ENCODE results near the gene MMP7.

MMP7 gene

DNA sequence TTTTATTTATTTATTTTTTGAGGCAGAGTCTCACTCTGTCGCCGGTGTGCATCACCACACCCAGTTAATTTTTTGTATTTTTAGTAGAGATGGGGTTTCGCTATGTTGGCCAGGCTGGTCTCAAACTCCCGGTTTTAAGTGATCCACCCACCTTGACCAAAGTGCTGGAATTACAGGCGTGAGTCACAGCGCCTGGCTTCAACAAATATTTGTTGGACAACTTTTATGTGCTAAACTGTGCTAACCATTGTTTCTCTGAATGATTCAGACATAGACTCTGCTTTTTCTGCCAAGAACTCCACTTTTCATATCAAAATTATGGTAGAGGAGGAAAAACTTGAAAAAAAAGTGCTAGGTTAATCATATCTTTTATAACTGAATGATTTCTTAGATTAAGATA is 36.3 kb downstream of the MMP7 start:
- Histone ChIP-seq H3K4ac (ENCODE audit: low read length) (no peak overlapping the region), H2BK120ac (ENCODE audit: low read depth, low read length) (no peak overlapping the region), H3K9me3 (replicated peaks in 1 of 2; ENCODE audit: control insufficient read depth in 2 of 2, insufficient read depth in 1 of 2, low read depth in 1 of 2, low read length in 2 of 2) (no peaks in the 10 kb centered on the region), H2BK5ac (ENCODE audit: low read length) (no peak overlapping the region), H3K18ac (ENCODE audit: low read length) (no peak overlapping the region), H3K4me2 (ENCODE audit: insufficient read depth, low read length, poor library complexity, severe bottlenecking) (no peak overlapping the region), H3K4me1 (ENCODE audit: control insufficient read depth in 2 of 2, insufficient read depth in 1 of 2, low read depth in 1 of 2, low read length in 2 of 2) (no peaks in the 10 kb centered on the region), H2BK15ac (ENCODE audit: low read length) (no peak overlapping the region), H3K27ac (replicated peaks; ENCODE audit: low read length) (no peak overlapping the region), H4K8ac (ENCODE audit: low read depth, low read length) (no peak overlapping the region), H2AFZ (ENCODE audit: low read length) (no peak overlapping the region), H3K14ac (ENCODE audit: low read length) (no peak overlapping the region), H3K23ac (ENCODE audit: low read depth, low read length, poor library complexity) (no peak overlapping the region), H3K4me3 (ENCODE audit: low read length in 2 of 2) (no peak overlapping the region), H3K79me1 (ENCODE audit: low read depth, low read length) (no peaks in the 10 kb centered on the region), H3K9ac (ENCODE audit: low read depth, low read length, poor library complexity) (no peak overlapping the region), H4K91ac (ENCODE audit: low read depth, low read length, poor library complexity) (no peak overlapping the region), H3K27me3 (ENCODE audit: control insufficient read depth in 3 of 3, insufficient read depth in 3 of 3, low read depth in 1 of 3, low read length in 3 of 3) (peaks cover 0 to 3% (median 0%) of the 10 kb centered on the region in 3 experiments), H3K36me3 (replicated peaks in 1 of 2; ENCODE audit: control insufficient read depth in 2 of 2, insufficient read depth in 2 of 2, low read length in 2 of 2) (no peaks in the 10 kb centered on the region), H2AK5ac (ENCODE audit: low read depth, low read length) (no peak overlapping the region), H2BK12ac (ENCODE audit: low read length) (no peak overlapping the region)
- no CpG with 5 or more reads among the region's 6 CpGs for WGBS, 2 donors (ENCODE audit: extremely low coverage in 2 of 2, insufficient read length in 2 of 2, insufficient replicate concordance in 1 of 2)
- DNase-seq (ENCODE audit: low spot score): no peak

DNA sequence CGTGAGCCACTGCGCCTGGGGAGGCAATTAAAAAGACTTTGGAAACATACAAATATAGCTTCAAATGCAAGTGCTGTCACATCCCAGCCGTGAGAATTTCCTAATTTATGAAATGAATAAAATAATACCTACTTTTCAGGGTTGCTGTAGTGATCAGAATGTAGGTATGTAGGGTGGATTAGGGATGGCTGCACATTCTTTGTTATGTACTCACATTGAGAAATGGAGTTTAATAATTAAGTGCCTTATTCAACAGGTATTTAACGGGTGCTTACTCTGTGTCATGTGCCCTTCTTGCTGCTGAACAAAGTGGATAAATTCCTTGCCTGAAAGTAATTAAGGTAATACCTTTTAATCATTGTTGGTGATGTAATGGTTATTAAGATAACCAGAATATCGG is 37.0 kb downstream of the MMP7 start:
- H2BK5ac ChIP-seq (ENCODE audit: low read length): no peak overlapping the region
- no CpG with 5 or more reads among the region's 5 CpGs for WGBS, 2 donors (ENCODE audit: extremely low coverage in 2 of 2, insufficient read length in 2 of 2, insufficient replicate concordance in 1 of 2)

DNA sequence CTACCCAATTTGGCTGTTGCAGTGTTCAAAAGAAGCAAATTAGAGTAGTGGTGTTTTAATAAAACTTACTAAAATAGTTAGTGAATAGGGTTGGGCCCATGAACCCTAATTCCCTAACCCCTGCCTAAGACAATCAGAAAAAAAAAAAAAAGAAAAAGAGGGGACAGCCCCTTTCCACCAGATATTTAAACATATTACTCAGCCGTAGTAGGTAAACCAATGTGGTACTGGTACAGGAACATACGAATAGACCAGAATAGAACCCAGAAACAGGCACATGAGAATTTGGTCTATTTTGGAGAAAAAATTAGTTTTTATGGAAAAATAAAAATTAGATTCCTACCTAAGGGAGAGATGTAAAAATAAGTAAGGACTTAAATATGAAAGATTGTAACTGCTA is 38.6 kb downstream of the MMP7 start:
- H3K4me2 ChIP-seq (ENCODE audit: insufficient read depth, low read length, poor library complexity, severe bottlenecking): no peak overlapping the region
- no peak overlapping the region for H2BK120ac ChIP-seq (ENCODE audit: low read depth, low read length)
- no peaks in the 10 kb centered on the region for H3K36me3 ChIP-seq (replicated peaks in 1 of 2; ENCODE audit: control insufficient read depth in 2 of 2, insufficient read depth in 2 of 2, low read length in 2 of 2)
- no peak overlapping the region for H2BK15ac ChIP-seq (ENCODE audit: low read length)
- H2AFZ ChIP-seq (ENCODE audit: low read length): no peak overlapping the region
- H3K18ac ChIP-seq (ENCODE audit: low read length): no peak overlapping the region
- no peaks in the 10 kb centered on the region for H3K9me3 ChIP-seq (replicated peaks in 1 of 2; ENCODE audit: control insufficient read depth in 2 of 2, insufficient read depth in 1 of 2, low read depth in 1 of 2, low read length in 2 of 2)
- WGBS, 2 donors (ENCODE audit: extremely low coverage in 2 of 2, insufficient read length in 2 of 2, insufficient replicate concordance in 1 of 2): no CpG with 5 or more reads among the region's 2 CpGs
- H3K9ac ChIP-seq (ENCODE audit: low read depth, low read length, poor library complexity): no peak overlapping the region
- no peak overlapping the region for H3K4ac ChIP-seq (ENCODE audit: low read length)
- H3K27ac ChIP-seq (replicated peaks; ENCODE audit: low read length): no peak overlapping the region
- H2AK5ac ChIP-seq (ENCODE audit: low read depth, low read length): no peak overlapping the region
- DNase-seq (ENCODE audit: low spot score): no peak
- no peaks in the 10 kb centered on the region for H3K4me1 ChIP-seq (ENCODE audit: control insufficient read depth in 2 of 2, insufficient read depth in 1 of 2, low read depth in 1 of 2, low read length in 2 of 2)
- no peak overlapping the region for H2BK5ac ChIP-seq (ENCODE audit: low read length)
- H4K8ac ChIP-seq (ENCODE audit: low read depth, low read length): no peak overlapping the region
- no peak overlapping the region for H3K14ac ChIP-seq (ENCODE audit: low read length)
- no peak overlapping the region for H3K4me3 ChIP-seq (ENCODE audit: low read length in 2 of 2)
- H2BK12ac ChIP-seq (ENCODE audit: low read length): no peak overlapping the region
- H3K23ac ChIP-seq (ENCODE audit: low read depth, low read length, poor library complexity): no peak overlapping the region
- no peaks in the 10 kb centered on the region for H3K79me1 ChIP-seq (ENCODE audit: low read depth, low read length)
- H4K91ac ChIP-seq (ENCODE audit: low read depth, low read length, poor library complexity): no peak overlapping the region
- H3K27me3 ChIP-seq (ENCODE audit: control insufficient read depth in 3 of 3, insufficient read depth in 3 of 3, low read depth in 1 of 3, low read length in 3 of 3): peaks cover 0 to 4% (median 0%) of the 10 kb centered on the region in 3 experiments

More for the DNA sequence above, 37.0 kb downstream of the MMP7 start:
- Histone ChIP-seq H2AFZ (ENCODE audit: low read length) (no peak overlapping the region), H4K91ac (ENCODE audit: low read depth, low read length, poor library complexity) (no peak overlapping the region), H3K23ac (ENCODE audit: low read depth, low read length, poor library complexity) (no peak overlapping the region), H3K4me2 (ENCODE audit: insufficient read depth, low read length, poor library complexity, severe bottlenecking) (no peak overlapping the region), H3K27me3 (ENCODE audit: control insufficient read depth in 3 of 3, insufficient read depth in 3 of 3, low read depth in 1 of 3, low read length in 3 of 3) (peaks cover 0 to 4% (median 0%) of the 10 kb centered on the region in 3 experiments), H2BK12ac (ENCODE audit: low read length) (no peak overlapping the region), H3K9ac (ENCODE audit: low read depth, low read length, poor library complexity) (no peak overlapping the region), H2AK5ac (ENCODE audit: low read depth, low read length) (no peak overlapping the region), H2BK15ac (ENCODE audit: low read length) (no peak overlapping the region), H3K4ac (ENCODE audit: low read length) (no peak overlapping the region), H3K27ac (replicated peaks; ENCODE audit: low read length) (no peak overlapping the region), H3K4me1 (ENCODE audit: control insufficient read depth in 2 of 2, insufficient read depth in 1 of 2, low read depth in 1 of 2, low read length in 2 of 2) (no peaks in the 10 kb centered on the region), H3K4me3 (ENCODE audit: low read length in 2 of 2) (no peak overlapping the region), H3K36me3 (replicated peaks in 1 of 2; ENCODE audit: control insufficient read depth in 2 of 2, insufficient read depth in 2 of 2, low read length in 2 of 2) (no peaks in the 10 kb centered on the region), H3K18ac (ENCODE audit: low read length) (no peak overlapping the region), H3K14ac (ENCODE audit: low read length) (no peak overlapping the region), H3K79me1 (ENCODE audit: low read depth, low read length) (no peaks in the 10 kb centered on the region), H2BK120ac (ENCODE audit: low read depth, low read length) (no peak overlapping the region), H4K8ac (ENCODE audit: low read depth, low read length) (no peak overlapping the region), H3K9me3 (replicated peaks in 1 of 2; ENCODE audit: control insufficient read depth in 2 of 2, insufficient read depth in 1 of 2, low read depth in 1 of 2, low read length in 2 of 2) (no peaks in the 10 kb centered on the region)
- no peak for DNase-seq (ENCODE audit: low spot score)

DNA sequence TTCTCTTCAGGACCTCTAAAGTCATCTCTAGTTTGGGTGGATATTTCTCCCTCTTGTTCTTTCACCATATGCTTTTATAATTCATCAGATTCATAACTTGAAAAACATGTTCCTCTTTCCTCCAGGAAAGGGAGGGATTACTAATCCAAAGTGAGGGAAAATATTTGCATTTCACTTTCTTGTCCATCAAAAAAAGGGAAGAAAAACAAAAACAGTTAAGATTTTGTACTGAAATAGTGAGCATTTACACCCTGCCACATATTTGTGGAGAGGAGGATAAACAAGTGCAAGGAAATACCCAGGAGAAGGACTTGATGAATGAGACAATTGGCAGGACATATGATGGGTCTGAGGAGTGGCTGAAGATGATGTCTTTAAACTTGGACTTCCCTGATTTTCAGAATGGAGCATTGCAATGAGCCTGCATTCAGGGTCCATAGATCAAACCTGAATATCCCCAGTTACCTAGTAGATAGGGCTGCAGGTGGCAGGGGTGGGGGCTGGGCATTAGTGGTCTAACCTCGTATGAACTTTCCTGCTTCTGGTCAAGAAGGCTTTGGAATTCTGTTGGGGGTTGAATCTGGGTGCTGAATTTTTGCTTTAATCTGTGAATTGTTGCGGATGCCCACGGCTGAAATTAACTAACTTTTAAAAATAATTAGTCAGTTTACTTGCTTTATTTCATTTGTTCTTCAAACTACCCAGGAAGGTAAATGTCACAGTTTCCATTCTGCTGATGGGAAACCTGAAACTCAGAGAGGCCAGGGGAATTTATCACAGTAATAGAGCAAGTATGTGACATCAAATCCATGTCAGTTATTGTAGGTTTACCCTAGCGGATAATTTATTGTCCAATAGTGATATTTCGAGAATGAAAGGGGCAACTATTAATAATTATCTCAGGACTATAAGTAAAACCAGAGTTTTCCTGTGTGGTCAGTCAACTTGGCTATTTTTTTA is 41.1 kb downstream of the MMP7 start:
- no CpG with 5 or more reads among the region's 5 CpGs for WGBS, 2 donors (ENCODE audit: extremely low coverage in 2 of 2, insufficient read length in 2 of 2, insufficient replicate concordance in 1 of 2)
- Histone ChIP-seq H2BK12ac (ENCODE audit: low read length) (no peak overlapping the region), H3K18ac (ENCODE audit: low read length) (no peak overlapping the region), H3K14ac (ENCODE audit: low read length) (no peak overlapping the region), H4K91ac (ENCODE audit: low read depth, low read length, poor library complexity) (no peak overlapping the region), H2AK5ac (ENCODE audit: low read depth, low read length) (no peak overlapping the region), H3K4ac (ENCODE audit: low read length) (no peak overlapping the region), H2BK5ac (ENCODE audit: low read length) (no peak overlapping the region), H3K9me3 (replicated peaks in 1 of 2; ENCODE audit: control insufficient read depth in 2 of 2, insufficient read depth in 1 of 2, low read depth in 1 of 2, low read length in 2 of 2) (no peaks in the 10 kb centered on the region), H3K4me3 (ENCODE audit: low read length in 2 of 2) (no peak overlapping the region), H3K4me1 (ENCODE audit: control insufficient read depth in 2 of 2, insufficient read depth in 1 of 2, low read depth in 1 of 2, low read length in 2 of 2) (no peaks in the 10 kb centered on the region), H3K36me3 (replicated peaks in 1 of 2; ENCODE audit: control insufficient read depth in 2 of 2, insufficient read depth in 2 of 2, low read length in 2 of 2) (no peaks in the 10 kb centered on the region), H2AFZ (ENCODE audit: low read length) (no peak overlapping the region), H3K9ac (ENCODE audit: low read depth, low read length, poor library complexity) (no peak overlapping the region), H3K23ac (ENCODE audit: low read depth, low read length, poor library complexity) (no peak overlapping the region), H4K8ac (ENCODE audit: low read depth, low read length) (no peak overlapping the region), H3K4me2 (ENCODE audit: insufficient read depth, low read length, poor library complexity, severe bottlenecking) (no peak overlapping the region), H2BK15ac (ENCODE audit: low read length) (no peak overlapping the region), H3K27ac (replicated peaks; ENCODE audit: low read length) (no peak overlapping the region), H2BK120ac (ENCODE audit: low read depth, low read length) (no peak overlapping the region), H3K79me1 (ENCODE audit: low read depth, low read length) (no peaks in the 10 kb centered on the region), H3K27me3 (ENCODE audit: control insufficient read depth in 3 of 3, insufficient read depth in 3 of 3, low read depth in 1 of 3, low read length in 3 of 3) (peaks cover 0 to 4% (median 0%) of the 10 kb centered on the region in 3 experiments)
- no peak for DNase-seq (ENCODE audit: low spot score)

All from neuronal stem cell (in vitro differentiated cells).